B cell (primary cell): ENCODE measurements around the gene ZRANB1.

Source experiments
- CTCF ChIP-seq: fragments of 200-600 bp; IDR thresholded peaks from one replicate; pipeline ENCODE4 v1.8.0; 2022; ENCODE audit warnings: antibody characterized with exemption, mild to moderate bottlenecking
- EZH2 ChIP-seq: IDR thresholded peaks from 2 replicates; pipeline ENCODE4 v1.6.1; 2012; ENCODE audit warnings: borderline replicate concordance, low read depth, mild to moderate bottlenecking, moderate library complexity, low read length; ENCODE audit not compliant: insufficient read depth, poor library complexity, severe bottlenecking

- TF ChIP-seq CTCF (no peak), EZH2 (no peak)
These were observed 70.2 kb downstream of the ZRANB1 start for GRCh38 chr10:125011926-125012705.
